HepG2 (cell line): ENCODE data around the gene TBC1D10A. TPM values are rescaled to one million over a fixed set of nuclear protein-coding genes. Genes with fewer than 3 reads are reported as not detected.

Experiments
- AGO2 ChIP-seq: fragments of 200-400 bp; formaldehyde crosslinking; optimal IDR thresholded peaks from 2 replicates; pipeline ENCODE3; 2017; ENCODE audit warnings: mild to moderate bottlenecking, low read depth, low read length, moderate library complexity
- BHLHE40 ChIP-seq: IDR thresholded peaks from 2 replicates; pipeline ENCODE4 v1.6.1; 2011; ENCODE audit warnings: low read length, improper control_type of control experiment
- ZNF496 ChIP-seq: sonication (generic); formaldehyde crosslinking; IDR thresholded peaks from 2 replicates; pipeline ENCODE4 v1.8.1; 2023; ENCODE audit warnings: mild to moderate bottlenecking, moderate library complexity, missing genetic modification reagents; ENCODE audit not compliant: insufficient replicate concordance
- polyA plus RNA-seq, 8 experiments: library from polyadenylated mRNA; depleted of rRNA in 3 of 8; stranded (reverse) in 7 of 8; unstranded in 1 of 8; fragments of >200 nt; fragmentation: Illumina TruSeq in 4 of 8; extraction: Trizol in 4 of 8; gene quantifications; 2 replicates each; pipeline versions ENCODE4 v1.2.1 to v1.2.3, GENCODE V29; 2011 to 2016; ENCODE audit warnings: low read depth in 4 of 8, missing spikeins in 1 of 8, mixed read lengths in 1 of 8; ENCODE audit not compliant: insufficient read depth in 1 of 8
- total RNA-seq, 5 experiments: library from RNA; depleted of rRNA; stranded (reverse); fragments of >200 nt; fragmentation: Illumina TruSeq; extraction: Trizol; gene quantifications; 2 replicates each; pipeline ENCODE4 v1.2.3, GENCODE V29; 2016; ENCODE audit warnings: low read depth in 1 of 5
- TF ChIP-seq, protein P1 (sequence below), 2 experiments: sonication (generic) in 1 of 2; formaldehyde crosslinking in 1 of 2; IDR thresholded peaks; 2 replicates each; pipeline versions ENCODE4 v1.4.0 to v1.6.1; 2016 to 2020; ENCODE audit warnings: borderline replicate concordance in 1 of 2, low read depth in 1 of 2, mild to moderate bottlenecking in 1 of 2, missing genetic modification reagents in 1 of 2
- TF ChIP-seq, protein P2 (sequence below): sonication (generic); formaldehyde crosslinking; IDR thresholded peaks from 2 replicates; pipeline ENCODE4 v1.9.0; 2021; ENCODE audit warnings: mild to moderate bottlenecking, missing genetic modification reagents
- TF ChIP-seq, protein P3 (sequence below): sonication (generic); formaldehyde crosslinking; IDR thresholded peaks from 2 replicates; pipeline ENCODE4 v1.4.0; 2020; ENCODE audit warnings: missing genetic modification reagents
- TF ChIP-seq, protein P4 (sequence below): sonication (generic); formaldehyde crosslinking; IDR thresholded peaks from 2 replicates; pipeline ENCODE4 v1.5.1; 2020; ENCODE audit warnings: mild to moderate bottlenecking, missing genetic modification reagents, moderate library complexity

Gene TBC1D10A
- total and polyA plus RNA-seq, 2 of the 13 experiments (the other 11 are each of a cell fraction or from before 2014, with no cell fraction given), result 4.2 to 4.9 TPM

DNA sequence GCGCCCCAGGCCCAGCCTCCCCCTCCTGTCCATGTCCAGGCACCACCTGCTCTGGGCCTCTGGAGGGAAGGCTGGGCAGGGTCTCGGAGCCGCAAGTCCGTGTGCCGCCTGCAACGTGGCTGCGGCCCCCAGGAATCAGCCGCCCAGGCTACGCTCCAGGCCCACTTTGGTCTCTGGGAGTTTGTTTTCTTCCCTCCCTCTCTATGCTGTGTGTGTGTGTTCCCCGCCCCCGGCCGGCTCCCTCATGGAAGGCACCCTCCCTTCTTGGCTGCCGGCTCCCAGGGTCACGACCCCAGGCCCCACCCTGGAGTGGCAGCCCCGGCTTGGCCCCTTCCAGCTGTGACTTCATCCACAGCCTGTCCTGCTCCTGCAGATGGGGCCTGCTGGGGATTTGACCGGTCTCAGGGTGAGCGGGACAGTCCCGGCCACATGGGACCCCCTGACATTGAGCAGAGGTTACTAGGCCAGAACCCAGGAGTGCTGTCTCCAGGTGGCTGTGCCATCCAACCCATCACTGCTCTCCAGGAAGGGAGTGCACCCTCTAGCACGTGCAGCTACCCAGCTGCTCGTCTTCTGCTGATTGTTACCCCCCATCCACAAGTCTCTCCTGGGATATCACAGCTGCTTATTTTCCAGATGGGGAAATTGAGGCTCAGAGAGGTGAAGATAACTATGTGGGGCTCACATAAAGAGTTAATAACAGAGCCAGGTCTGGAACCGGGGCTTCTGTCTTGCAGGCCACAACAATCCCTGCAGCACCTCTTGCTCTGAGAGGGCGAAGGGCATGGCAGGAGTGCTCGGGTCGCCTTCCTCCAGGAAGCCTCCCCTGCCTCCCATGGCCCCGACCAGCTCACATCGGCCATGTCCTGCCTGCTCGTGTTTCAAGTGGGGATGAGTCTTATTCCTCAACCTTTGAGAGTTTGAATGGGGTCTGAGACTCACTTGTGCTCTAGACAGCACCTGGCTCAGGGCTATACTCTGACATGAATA lies 77.4 kb downstream of the TBC1D10A start (continued):
- TF ChIP-seq, protein P1, sequence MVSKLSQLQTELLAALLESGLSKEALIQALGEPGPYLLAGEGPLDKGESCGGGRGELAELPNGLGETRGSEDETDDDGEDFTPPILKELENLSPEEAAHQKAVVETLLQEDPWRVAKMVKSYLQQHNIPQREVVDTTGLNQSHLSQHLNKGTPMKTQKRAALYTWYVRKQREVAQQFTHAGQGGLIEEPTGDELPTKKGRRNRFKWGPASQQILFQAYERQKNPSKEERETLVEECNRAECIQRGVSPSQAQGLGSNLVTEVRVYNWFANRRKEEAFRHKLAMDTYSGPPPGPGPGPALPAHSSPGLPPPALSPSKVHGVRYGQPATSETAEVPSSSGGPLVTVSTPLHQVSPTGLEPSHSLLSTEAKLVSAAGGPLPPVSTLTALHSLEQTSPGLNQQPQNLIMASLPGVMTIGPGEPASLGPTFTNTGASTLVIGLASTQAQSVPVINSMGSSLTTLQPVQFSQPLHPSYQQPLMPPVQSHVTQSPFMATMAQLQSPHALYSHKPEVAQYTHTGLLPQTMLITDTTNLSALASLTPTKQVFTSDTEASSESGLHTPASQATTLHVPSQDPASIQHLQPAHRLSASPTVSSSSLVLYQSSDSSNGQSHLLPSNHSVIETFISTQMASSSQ (IDR thresholded peaks at IDR 0.05; ENCODE audit: low read depth), result no peak
- TF ChIP-seq, protein P1 (CRISPR knock-in tag; IDR thresholded peaks at IDR 0.05; ENCODE audit: borderline replicate concordance), result 0 out of 2 replicates have a peak, but pooled peaks have one; percentile 32
- TF ChIP-seq ZNF496 (CRISPR knock-in tag) (no peak), BHLHE40 (no peak), AGO2 (peak; percentile 56)
- TF ChIP-seq, protein P2, sequence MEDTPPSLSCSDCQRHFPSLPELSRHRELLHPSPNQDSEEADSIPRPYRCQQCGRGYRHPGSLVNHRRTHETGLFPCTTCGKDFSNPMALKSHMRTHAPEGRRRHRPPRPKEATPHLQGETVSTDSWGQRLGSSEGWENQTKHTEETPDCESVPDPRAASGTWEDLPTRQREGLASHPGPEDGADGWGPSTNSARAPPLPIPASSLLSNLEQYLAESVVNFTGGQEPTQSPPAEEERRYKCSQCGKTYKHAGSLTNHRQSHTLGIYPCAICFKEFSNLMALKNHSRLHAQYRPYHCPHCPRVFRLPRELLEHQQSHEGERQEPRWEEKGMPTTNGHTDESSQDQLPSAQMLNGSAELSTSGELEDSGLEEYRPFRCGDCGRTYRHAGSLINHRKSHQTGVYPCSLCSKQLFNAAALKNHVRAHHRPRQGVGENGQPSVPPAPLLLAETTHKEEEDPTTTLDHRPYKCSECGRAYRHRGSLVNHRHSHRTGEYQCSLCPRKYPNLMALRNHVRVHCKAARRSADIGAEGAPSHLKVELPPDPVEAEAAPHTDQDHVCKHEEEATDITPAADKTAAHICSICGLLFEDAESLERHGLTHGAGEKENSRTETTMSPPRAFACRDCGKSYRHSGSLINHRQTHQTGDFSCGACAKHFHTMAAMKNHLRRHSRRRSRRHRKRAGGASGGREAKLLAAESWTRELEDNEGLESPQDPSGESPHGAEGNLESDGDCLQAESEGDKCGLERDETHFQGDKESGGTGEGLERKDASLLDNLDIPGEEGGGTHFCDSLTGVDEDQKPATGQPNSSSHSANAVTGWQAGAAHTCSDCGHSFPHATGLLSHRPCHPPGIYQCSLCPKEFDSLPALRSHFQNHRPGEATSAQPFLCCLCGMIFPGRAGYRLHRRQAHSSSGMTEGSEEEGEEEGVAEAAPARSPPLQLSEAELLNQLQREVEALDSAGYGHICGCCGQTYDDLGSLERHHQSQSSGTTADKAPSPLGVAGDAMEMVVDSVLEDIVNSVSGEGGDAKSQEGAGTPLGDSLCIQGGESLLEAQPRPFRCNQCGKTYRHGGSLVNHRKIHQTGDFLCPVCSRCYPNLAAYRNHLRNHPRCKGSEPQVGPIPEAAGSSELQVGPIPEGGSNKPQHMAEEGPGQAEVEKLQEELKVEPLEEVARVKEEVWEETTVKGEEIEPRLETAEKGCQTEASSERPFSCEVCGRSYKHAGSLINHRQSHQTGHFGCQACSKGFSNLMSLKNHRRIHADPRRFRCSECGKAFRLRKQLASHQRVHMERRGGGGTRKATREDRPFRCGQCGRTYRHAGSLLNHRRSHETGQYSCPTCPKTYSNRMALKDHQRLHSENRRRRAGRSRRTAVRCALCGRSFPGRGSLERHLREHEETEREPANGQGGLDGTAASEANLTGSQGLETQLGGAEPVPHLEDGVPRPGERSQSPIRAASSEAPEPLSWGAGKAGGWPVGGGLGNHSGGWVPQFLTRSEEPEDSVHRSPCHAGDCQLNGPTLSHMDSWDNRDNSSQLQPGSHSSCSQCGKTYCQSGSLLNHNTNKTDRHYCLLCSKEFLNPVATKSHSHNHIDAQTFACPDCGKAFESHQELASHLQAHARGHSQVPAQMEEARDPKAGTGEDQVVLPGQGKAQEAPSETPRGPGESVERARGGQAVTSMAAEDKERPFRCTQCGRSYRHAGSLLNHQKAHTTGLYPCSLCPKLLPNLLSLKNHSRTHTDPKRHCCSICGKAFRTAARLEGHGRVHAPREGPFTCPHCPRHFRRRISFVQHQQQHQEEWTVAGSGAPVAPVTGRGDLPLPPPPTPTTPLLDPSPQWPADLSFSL (CRISPR knock-in tag), result no peak
- TF ChIP-seq, protein P3, sequence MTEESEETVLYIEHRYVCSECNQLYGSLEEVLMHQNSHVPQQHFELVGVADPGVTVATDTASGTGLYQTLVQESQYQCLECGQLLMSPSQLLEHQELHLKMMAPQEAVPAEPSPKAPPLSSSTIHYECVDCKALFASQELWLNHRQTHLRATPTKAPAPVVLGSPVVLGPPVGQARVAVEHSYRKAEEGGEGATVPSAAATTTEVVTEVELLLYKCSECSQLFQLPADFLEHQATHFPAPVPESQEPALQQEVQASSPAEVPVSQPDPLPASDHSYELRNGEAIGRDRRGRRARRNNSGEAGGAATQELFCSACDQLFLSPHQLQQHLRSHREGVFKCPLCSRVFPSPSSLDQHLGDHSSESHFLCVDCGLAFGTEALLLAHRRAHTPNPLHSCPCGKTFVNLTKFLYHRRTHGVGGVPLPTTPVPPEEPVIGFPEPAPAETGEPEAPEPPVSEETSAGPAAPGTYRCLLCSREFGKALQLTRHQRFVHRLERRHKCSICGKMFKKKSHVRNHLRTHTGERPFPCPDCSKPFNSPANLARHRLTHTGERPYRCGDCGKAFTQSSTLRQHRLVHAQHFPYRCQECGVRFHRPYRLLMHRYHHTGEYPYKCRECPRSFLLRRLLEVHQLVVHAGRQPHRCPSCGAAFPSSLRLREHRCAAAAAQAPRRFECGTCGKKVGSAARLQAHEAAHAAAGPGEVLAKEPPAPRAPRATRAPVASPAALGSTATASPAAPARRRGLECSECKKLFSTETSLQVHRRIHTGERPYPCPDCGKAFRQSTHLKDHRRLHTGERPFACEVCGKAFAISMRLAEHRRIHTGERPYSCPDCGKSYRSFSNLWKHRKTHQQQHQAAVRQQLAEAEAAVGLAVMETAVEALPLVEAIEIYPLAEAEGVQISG, result 0 out of 2 replicates have a peak, but pooled peaks have one; percentile 13
- TF ChIP-seq, protein P4, sequence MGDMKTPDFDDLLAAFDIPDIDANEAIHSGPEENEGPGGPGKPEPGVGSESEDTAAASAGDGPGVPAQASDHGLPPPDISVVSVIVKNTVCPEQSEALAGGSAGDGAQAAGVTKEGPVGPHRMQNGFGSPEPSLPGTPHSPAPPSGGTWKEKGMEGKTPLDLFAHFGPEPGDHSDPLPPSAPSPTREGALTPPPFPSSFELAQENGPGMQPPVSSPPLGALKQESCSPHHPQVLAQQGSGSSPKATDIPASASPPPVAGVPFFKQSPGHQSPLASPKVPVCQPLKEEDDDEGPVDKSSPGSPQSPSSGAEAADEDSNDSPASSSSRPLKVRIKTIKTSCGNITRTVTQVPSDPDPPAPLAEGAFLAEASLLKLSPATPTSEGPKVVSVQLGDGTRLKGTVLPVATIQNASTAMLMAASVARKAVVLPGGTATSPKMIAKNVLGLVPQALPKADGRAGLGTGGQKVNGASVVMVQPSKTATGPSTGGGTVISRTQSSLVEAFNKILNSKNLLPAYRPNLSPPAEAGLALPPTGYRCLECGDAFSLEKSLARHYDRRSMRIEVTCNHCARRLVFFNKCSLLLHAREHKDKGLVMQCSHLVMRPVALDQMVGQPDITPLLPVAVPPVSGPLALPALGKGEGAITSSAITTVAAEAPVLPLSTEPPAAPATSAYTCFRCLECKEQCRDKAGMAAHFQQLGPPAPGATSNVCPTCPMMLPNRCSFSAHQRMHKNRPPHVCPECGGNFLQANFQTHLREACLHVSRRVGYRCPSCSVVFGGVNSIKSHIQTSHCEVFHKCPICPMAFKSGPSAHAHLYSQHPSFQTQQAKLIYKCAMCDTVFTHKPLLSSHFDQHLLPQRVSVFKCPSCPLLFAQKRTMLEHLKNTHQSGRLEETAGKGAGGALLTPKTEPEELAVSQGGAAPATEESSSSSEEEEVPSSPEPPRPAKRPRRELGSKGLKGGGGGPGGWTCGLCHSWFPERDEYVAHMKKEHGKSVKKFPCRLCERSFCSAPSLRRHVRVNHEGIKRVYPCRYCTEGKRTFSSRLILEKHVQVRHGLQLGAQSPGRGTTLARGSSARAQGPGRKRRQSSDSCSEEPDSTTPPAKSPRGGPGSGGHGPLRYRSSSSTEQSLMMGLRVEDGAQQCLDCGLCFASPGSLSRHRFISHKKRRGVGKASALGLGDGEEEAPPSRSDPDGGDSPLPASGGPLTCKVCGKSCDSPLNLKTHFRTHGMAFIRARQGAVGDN, result peak; percentile 84
